GM21381 (cell line): ENCODE measurements around the gene UBA6.
A peak's percentile ranks its signal among the peaks of the same experiment; 100 is the strongest.
"Not testable (repeated sequence)": the region's sequence is repeated elsewhere in the genome, so short reads cannot be mapped to it uniquely, and the experiment has no call there.

Source experiments
- ATAC-seq: cut with Tn5 transposase; IDR thresholded peaks from one replicate; pipeline ENCODE4 v1.9.1; 2021; ENCODE audit warnings: mild to moderate bottlenecking, moderate library complexity; ENCODE audit not compliant: unreplicated experiment

UBA6 gene

DNA sequence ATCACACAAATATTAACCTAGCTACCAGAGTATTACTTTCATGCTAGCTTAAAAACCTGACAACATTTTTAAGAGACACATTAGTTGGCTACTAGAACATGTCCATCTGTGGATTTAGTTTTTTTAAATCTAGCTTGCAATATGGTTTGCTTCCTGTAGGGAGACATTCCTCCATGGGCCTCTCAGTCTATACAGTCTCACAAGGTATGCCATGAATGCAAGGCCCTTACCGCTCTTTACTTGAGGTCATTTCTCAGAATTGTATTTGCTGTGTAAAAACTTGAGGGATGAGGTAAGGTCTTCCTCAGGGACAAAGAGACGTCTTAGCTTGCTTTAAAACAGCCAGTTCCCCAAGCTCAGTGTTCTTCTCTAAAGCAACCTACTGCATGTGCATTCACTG, 26.9 kb downstream of the UBA6 start:
- no peak for ATAC-seq

DNA sequence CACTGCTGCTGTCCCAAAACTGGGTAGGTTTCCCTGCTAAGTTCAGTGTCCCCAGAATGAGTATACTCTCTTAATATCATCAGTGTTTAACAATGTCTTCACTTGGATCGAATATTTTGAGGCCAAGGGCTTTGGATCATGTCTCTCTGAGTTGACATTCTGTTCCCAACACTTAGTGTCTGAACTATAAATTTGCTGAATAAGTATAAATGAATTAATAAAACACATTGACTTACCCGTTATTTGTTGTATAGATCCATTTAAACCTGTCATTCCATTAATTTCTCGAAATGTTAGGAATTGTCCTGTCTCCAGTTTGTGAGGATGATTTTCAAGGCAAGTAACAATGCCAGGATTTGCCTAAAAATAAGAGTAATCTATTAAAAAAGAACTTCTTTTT, 32.6 kb downstream of the UBA6 start:
- ATAC-seq, result no peak

DNA sequence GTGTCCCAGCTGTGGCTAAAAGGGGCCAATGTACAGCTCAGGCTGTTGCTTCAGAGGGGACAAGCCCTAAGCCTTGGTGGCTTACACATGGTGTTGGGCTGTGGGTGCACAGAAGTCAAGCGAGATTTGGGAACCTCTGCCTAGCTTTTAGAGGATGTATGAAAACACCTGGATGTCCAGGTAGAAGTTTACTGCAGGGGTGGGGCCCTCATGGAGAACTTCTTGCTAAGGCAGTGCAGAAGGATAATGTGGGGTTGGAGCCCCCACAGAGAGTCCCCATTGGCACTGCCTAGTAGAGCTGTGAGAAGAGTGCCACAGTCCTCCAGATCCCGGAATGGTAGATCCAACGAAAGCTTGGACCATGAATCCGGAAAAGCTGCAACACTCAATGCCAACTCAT, 40.5 kb downstream of the UBA6 start:
- no peak for ATAC-seq

DNA sequence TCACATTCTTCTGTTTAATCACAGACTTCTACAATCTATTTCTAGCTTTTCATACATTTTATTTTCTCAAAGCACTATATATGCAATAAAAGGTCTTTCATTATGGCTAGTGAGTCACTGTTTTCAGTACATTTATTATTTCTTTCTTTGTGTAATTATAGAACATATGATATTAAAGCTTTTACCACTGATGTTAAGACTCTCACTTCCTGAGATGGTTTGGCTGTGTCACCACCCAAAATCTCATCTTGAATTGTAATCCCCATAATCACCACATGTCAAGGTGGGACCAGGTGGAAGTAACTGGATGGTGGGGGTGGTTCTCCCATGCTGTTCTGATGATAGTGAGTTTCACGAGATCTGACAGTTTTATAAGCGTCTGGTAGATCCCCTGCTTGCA, 41.9 kb downstream of the UBA6 start:
- ATAC-seq, result no peak

DNA sequence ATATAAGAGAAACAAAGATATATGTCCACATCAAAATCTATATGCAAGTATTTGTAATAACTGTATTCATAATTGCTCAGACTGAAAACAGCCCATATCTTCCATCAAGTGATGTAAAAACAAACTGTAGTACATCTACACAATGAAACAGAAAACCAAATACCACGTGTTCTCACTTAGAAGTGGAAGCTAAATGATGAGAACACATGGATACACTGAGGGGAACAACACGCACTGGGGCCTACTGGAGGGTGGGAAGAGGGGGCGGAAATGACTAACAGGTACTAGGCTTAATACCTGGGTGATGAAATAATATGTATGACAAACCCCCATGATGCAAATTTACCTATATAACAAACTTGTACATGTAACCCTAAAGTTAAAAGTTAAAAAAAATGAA, 42.7 kb downstream of the UBA6 start:
- no peak for ATAC-seq

DNA sequence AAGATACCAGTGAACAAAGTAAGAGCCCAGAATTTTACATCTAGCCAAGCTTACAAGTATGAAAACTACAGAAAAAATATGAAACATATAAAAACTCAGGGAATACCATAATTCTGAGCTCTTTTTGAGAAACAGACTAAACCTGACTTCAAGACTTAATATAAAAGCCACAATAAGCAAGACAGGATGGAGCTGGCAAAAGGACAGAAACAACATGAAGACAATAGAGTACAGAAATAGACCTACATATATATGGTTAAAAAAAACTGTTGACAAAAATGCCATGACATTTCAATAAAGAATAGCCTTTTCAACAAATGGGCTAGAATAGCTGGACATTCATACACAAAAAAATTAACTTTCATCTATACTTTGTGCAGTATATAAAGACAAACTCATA, 49.4 kb downstream of the UBA6 start:
- no peak for ATAC-seq

DNA sequence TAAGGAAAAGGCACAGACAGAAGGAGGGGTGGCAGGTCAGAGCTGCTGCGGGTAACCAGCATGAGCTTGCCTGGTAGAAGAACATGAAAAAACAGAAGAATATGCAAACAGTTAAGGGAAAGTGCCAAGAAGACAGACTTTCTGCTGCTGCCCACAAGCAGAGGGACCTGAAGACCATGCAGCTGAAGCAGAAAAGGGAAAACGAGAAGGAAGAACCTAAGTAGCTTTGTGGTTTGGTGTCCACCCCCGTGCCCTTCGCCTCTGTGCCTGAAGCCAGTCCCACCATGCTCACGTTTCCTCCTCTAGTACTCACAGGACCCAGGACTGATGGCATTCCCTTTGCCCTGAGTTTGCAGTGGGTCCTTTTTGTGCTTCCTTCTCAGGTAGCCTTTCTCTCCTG, 62.8 kb downstream of the UBA6 start:
- no peak for ATAC-seq

DNA sequence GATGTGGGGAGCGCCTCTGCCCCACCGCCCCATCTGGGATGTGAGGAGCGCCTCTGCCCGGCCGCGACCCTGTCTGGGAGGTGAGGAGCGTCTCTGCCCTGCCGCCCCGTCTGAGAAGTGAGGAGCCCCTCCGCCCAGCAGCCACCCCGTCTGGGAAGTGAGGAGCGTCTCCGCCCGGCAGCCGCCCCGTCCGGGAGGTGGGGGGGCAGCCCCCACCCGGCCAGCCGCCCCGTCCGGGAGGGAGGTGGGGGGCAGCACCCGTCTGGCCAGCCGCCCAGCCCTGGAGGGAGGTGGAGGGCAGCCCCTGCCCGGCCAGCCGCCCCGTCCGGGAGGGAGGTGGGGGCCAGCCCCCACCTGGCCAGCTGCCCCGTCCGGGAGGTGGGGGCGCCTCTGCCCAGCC, 64.0 kb downstream of the UBA6 start:
- ATAC-seq, result not testable (repeated sequence)

DNA sequence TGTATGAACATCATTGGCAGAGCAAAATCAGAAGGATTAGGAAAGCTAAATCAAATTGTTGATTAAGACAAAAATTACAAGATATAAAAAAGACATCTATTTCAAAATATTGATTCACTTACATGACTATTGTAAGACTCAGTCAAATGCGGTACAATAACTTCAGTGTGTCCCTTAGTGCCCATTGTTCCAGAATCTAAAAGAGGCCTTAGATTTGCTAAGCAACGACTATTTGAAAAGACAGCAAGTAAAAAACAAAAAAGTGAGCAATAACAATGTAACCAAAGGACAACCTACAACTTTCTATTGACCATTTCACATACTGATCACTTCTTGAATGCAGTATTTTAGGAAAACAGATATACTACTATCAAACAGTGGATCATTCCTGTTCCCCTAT, 65.6 kb downstream of the UBA6 start:
- no peak for ATAC-seq

DNA sequence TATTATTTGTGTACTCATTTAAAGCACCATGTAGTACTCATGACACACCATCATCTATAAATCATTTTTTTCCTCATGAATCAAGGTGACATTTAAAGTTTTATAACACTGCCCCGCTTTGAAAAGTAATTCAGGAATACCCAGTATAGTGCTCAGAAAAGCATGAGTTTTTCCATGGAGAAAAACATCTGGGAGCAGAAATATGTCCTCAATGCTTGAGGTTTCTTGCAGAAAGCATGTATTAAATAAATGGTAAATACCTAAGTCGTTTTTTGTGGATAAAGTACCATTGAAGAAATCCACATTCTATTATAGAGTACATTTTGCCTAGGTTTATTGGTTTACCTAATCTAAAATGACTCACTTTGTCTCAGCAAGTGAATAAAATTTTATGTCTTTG, 66.2 kb downstream of the UBA6 start:
- no peak for ATAC-seq

DNA sequence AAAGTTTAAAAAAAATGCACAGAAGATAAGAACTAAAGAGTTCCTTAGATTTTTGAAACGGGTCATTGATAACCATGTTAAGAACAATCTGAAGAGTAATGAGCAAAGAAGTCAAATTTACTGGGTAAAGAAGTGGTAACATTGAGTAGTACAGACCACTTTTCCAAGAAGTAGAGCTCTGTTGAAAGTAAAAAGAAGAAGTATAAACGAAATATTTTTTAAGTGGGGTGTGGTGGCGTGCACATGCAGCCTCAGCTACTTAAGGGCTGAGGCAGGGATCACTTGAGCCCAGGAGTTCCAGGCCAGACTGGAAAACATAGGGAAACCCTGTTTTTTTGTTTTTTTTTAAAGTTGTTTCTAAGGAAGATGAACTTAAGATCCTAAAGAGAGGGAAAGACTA, 68.5 kb downstream of the UBA6 start:
- ATAC-seq, result peak; percentile 58

DNA sequence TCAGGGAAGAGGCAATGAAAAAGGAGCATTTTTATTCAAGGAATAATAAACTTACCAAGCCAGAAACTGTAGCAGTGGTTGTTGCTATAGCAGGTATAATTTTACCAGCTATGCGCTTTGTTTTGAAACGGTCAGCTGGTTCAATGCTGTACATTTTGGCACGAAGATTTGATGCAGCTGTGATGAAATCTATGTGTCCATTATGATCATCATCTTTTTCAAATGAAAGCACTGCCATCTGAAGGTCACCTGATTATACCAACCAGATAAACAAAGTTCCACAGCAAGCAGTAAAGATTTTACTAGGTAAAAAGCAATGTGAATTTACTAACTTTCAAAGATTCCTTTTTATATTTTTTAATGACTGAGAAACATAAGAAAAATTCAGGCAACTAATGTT, 76.0 kb downstream of the UBA6 start:
- ATAC-seq, result no peak

DNA sequence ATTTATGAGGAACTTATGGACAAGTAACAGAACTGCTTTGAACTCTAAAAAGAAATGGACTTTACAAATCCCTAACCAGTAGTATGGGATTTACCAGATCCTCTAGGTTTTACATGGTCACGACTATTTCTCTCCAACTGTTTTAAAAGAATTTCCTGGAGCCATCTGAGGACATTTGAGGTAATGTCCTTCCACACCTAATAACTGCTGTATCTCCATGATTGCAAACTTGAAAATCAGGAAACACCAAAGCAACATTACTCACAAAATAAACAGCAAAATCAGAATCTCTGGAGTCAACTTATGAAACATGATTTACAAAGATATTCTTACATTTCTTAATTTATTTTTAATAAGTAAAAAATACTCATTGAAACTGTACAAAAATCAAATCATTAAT, 84.5 kb downstream of the UBA6 start:
- no peak for ATAC-seq

DNA sequence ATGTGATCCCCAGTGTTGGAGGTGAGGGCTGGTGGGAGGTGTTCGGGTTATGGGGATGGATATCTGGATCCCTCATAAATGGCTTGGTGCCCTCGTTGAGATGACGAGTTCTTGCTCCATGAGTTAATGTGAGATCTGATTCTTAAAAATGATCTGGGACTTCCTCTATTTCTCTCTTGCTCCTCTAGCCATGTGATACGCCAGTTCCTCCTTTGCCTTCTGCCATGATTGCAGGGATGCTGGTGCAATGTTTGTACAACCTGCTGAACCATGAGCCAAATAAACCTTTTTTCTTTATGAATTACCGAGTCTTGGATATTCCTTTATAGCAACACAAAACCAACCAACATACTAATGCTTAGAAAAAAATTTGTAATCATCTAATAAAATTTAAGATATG, 85.8 kb downstream of the UBA6 start:
- no peak for ATAC-seq

DNA sequence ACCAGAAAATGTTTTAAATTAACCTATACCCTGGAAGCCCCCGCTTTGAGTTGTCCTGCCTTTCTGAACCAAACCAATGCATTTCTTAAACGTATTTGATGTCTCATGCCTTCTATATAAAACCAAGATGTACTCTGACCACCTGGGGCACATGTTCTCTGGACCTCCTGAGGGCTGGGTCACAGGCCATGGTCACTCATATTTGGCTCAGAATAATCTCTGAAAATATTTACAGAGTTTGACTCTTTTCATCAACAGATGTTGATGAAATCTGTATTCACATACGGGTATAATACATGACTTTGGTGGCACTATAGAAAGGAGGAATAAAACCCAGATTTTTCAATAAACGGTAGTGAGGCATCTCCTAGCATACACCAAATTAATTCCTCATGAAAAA, 86.8 kb downstream of the UBA6 start:
- ATAC-seq, result no peak

DNA sequence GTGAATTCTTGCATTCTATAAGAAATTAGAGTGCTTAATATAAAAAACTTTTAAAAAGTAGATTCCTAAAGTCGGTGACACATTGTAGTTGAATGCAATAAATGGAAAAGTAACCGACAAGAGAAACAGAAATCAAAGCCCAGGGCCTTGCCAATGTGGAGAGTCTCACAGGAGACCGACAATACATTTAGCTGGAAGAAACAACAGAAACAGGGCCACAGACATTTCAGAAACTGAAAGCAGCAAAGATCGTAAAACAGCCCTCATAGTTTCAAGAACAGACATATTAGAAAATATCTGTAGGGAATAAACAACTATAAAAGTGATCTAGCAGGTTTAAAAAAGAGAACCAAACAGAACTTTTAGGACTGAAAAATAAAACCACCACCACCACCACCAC, 92.9 kb downstream of the UBA6 start:
- no peak for ATAC-seq

DNA sequence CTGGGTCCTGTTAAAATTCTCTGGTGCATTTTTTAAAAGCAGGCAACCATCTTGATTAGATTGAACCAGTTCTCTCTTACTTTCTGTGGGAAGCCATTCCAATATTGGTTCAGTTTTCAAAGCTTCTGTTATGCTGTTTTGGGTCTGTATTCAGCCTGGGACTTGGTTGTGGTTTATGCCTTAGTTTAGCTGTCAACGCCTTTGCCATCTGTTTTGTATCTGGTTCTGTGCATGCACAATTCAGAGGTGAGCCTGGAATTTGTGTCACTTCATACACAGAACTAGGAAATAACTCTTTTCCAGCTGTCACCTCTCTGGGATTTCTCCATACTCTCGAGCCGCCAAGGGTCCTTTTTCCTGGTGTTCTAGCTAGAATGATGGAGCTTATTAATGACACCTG, 96.2 kb downstream of the UBA6 start:
- no peak for ATAC-seq

DNA sequence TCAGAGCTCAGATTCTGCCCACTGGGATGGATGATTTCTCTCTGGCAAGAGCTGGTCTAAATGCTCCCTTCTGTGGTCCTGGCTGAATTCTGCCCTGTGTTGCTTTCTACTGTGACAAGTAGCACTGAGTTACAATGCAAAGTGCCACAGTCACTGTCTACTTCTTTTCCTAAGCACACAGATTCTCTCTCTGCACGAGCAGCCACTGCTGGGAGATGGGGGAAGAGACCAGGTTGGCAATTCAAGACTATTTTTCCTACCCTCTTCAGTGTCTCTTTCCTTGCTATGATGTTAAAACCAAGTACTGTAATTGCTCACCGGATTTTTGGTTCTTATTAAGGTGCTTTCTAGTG, 97.0 kb downstream of the UBA6 start:
- ATAC-seq, result no peak

DNA sequence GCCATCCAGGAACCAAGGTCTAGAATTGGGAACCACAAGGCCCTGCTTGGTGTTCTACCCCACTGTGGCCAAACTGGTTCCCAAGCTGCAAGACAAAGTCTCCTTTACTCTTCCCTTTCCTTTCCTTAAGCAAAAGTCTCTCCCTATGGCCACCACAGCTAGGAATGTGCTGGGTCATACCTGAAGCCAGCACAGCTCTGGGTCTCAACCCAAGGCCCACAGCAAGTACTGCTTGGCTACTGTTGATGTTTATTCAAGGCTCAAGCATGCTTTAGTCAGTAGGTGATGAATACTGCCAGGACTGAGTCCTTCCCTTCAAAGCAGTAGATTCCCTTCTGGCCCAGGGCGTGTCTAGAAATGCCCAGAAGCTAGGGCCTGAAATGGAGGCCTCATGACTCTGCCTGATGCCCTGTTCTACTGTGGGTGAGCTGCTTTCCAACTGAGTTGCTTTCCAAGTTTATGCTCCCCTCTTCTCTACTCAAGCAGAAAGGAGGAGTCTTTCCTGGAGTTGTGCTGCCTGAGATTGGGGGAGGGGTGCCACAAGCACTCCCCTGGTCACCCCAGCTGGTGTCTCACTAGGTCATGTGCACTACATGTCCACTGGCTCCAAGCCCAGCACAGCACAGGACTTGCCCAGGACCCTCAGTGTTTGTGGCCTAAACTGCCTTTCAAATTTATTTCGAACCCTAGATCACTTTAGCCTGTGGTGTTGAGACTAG, 97.5 kb downstream of the UBA6 start:
- ATAC-seq, result no peak

DNA sequence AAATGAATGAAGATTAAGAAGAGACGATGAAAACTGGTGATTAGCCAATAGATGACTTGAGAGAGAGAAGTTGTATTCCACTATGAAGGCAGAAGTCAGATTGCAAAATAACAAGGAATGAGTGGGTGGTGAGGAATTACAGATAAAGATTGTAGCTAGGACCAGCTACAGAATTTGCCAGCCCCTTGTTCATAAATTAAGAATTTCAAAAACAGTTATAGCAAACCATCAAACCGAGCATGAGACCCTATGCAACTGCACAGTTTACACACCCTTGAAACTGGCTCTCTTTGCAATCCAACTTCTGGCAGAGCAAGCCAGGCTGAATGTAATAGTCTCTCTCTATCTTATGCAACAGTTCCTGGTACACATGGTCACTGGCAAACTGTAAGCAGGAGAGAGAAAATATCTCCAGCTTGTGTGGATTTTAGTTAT, 107.2 kb downstream of the UBA6 start:
- ATAC-seq, result no peak

DNA sequence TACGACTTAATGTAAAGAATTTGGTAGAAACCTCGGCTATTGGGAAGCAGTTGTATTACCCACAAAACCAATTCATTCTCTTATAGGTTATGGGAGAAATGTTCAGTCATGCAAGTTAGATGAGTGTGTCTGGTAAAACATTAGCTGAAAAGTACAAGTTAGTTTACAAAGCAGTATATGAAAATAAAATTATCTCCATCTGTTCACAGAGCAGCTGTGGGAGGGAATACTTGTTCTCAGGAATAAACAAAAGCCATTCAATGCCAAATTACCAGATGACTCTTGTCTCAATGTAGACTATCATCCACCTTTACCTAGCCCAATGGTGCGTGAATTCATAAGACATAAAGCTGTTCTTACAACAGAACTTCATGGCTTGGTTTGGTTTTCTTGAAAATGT, 113.8 kb downstream of the UBA6 start:
- ATAC-seq, result no peak

DNA sequence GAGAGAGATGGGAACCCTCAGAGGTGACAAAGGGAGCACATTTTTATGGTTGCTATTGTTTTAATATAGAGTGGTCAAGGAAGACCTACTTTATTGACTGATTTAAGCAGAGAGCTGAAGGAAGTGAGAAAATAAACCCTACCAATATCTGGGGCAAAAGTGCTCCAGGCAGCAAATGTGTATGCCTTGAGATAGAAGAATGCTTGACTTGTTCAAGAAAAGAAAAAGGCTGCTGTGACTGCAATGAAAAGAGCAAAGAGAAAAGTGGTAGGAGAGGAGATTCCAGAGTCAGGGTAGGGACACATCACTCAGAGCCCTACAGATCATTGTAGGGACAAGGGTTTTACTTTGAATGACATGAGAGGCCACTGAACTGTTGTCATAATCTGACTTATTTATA, 116.5 kb downstream of the UBA6 start:
- ATAC-seq, result no peak

DNA sequence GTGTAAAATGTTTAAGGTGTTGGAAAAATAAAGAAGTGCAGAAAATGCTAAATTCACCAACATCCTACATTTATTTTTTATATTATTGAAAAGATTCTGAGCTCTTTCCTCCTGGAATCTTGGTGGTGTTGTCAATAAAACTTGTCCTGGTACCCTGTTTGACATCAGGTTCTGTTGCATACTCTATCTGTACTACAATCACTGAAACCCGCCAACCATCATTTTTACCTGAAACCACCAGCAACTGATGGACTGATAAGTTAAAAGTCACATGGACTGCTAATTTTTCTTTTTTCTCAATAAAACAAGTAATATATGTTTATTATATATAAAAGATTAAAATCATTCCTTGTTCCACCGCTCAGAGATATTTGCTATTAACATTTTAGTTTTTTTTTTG, 119.0 kb downstream of the UBA6 start:
- no peak for ATAC-seq
